Stomach (tissue), 9 donors: Measurements from ENCODE around the gene RHBDL3. TPM values are rescaled to one million over a fixed set of nuclear protein-coding genes. Genes with fewer than 3 reads are reported as not detected.

Experiments
- DNase-seq, 2 donors: peaks; one replicate each; pipeline versions ENCODE4 v3.0.0 to v3.0.0-alpha.2; 2013 to 2019
- H3K27ac ChIP-seq, 5 donors: fragments of 200-600 bp in 4 of 5; sonication (generic) in 4 of 5; one replicate each; pipeline ENCODE4 v1.5.1; 2013 to 2019; ENCODE audit warnings: mild to moderate bottlenecking in 1 of 5, moderate library complexity in 1 of 5
- H3K27me3 ChIP-seq, 3 donors: fragments of 200-600 bp; sonication (generic); one replicate each; pipeline ENCODE4 v1.5.1; 2017 to 2019; ENCODE audit warnings: mixed run types in 1 of 3
- H3K36me3 ChIP-seq, 4 donors: fragments of 200-600 bp; sonication (generic); 1 replicate in 3 of 4; 2 replicates in 1 of 4; pipeline ENCODE4 v1.5.1; 2016 to 2019
- H3K4me1 ChIP-seq, 4 donors: fragments of 200-600 bp; sonication (generic); one replicate each; pipeline ENCODE4 v1.5.1; 2016 to 2019
- H3K4me3 ChIP-seq, 4 donors: fragments of 200-600 bp; sonication (generic) in 3 of 4; one replicate each; pipeline ENCODE4 v1.5.1; 2016 to 2019; ENCODE audit warnings: mild to moderate bottlenecking in 1 of 4
- H3K9me3 ChIP-seq, 4 donors: fragments of 200-600 bp; sonication (generic); one replicate each; pipeline ENCODE4 v1.5.1; 2016 to 2019
- EP300 ChIP-seq: sonication (generic); formaldehyde crosslinking; IDR thresholded peaks from one replicate; pipeline ENCODE4 v1.6.1; 2017; ENCODE audit warnings: antibody characterized with exemption
- POLR2A ChIP-seq, 4 donors: fragments of 450-650 bp; IDR thresholded peaks; one replicate each; pipeline ENCODE4 v1.6.1; 2016; ENCODE audit warnings: antibody characterized with exemption in 4 of 4, control low read depth in 2 of 4, mild to moderate bottlenecking in 1 of 4, moderate library complexity in 1 of 4
- POLR2AphosphoS5 ChIP-seq, 3 donors: sonication (generic); formaldehyde crosslinking; IDR thresholded peaks; one replicate each; pipeline ENCODE4 v1.6.1; 2016; ENCODE audit warnings: antibody characterized with exemption in 3 of 3
- WGBS, 5 donors: extraction: QIAGEN DNeasy Blood & Tissue Kit in 3 of 5; methylation state at CpG; one replicate each; pipeline versions ENCODE4 v1.1.5 to v1.1.7; 2013 to 2018; 5-methylcytosine and 5-hydroxymethylcytosine counted together
- intact Hi-C: fragments of 100-400 bp; cut with DNase I; formaldehyde crosslinking; loops from one replicate; pipeline ENCODE4 v1.15.1; 2023; ENCODE audit warnings: low total_unique reads
- polyA plus RNA-seq, 3 donors: library from polyadenylated mRNA; stranded (reverse); fragments of 200-250 nt; gene quantifications; one replicate each; pipeline ENCODE4 v1.2.3, GENCODE V29; 2013
- total RNA-seq, 5 donors: library from RNA; depleted of rRNA; stranded (reverse); fragments of >200 nt; gene quantifications; one replicate each; pipeline versions ENCODE4 v1.1.0 to v1.2.3, GENCODE V29; 2014 to 2016
- TF ChIP-seq, protein P1 (sequence below), 7 experiments: fragments of 450-650 bp in 4 of 7; fragments of 200-600 bp in 3 of 7; sonication (generic) in 3 of 7; IDR thresholded peaks; one replicate each; pipeline ENCODE4 v1.5.1; 2016 to 2019; ENCODE audit warnings: antibody characterized with exemption in 7 of 7, control low read depth in 2 of 7, mild to moderate bottlenecking in 1 of 7
- donor health status: healthy with polysubstance abuse.
- donor health status: Bipolar disorder and iron deficiency.
- donor health status: healthy.

Gene RHBDL3
- total and polyA plus RNA-seq, 8 donors = 0.31 to 15.2 (median 1.8) TPM; not detected in 2

DNA sequence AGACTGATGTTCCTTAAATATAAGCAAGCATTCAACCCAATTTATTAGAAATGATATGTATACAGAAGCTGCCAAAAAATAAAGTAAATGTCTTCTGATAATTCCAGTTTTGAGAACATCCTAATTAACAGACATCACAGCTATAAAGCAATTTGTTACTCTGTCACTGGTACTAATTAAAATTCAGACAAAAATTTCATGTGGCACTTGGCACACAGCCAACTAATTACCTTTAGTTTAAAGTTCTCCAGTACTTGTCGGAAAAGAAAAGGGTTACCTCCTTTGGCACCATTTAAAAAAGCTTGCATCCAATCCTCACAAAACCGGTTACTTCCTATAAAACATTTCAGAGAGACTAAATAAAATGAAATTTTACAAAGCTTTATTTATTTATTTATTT lies 67.6 kb downstream of the RHBDL3 start:
- Histone ChIP-seq H3K36me3 (peaks cover 9 to 65% (median 64%) of the 10 kb centered on the region in 4 donors), H3K4me3 (no peak overlapping the region), H3K4me1 (peaks cover 0 to 8% (median 0%) of the 10 kb centered on the region in 4 donors), H3K27me3 (no peaks in the 10 kb centered on the region), H3K9me3 (no peaks in the 10 kb centered on the region), H3K27ac (no peak overlapping the region)
- no peak for DNase-seq
- intact Hi-C loops = no loop called here
- TF ChIP-seq POLR2A (IDR thresholded peaks at IDR 0.05) = no peak
- WGBS, 5 donors = 90 to 96% (median 93%) methylated on average over 2 of the region's 2 CpGs

DNA sequence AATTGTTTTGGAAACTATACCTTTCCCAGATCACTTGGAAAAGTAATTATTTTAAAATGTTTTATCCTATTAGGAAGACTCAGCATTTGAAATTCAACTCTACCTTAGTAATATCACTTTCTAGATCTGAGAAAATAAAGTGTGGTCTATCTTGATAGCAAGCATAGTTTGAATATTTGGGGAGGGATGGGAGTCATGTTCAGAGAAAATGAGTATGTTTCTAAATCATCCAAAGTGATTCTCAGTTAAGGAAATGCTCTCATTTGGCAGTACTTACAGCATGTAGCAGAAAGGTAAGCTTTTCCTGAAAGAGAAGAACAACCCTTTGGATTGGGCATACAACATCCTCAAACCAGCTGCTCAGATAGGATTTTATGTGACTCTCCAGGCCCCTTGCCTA lies 69.4 kb downstream of the RHBDL3 start:
- Histone ChIP-seq H3K27me3 (no peaks in the 10 kb centered on the region), H3K9me3 (no peaks in the 10 kb centered on the region), H3K36me3 (peaks cover 9 to 83% (median 82%) of the 10 kb centered on the region in 4 donors), H3K4me3 (no peak overlapping the region), H3K4me1 (peaks cover 0 to 8% (median 0%) of the 10 kb centered on the region in 4 donors), H3K27ac (no peak overlapping the region)
- no peak for DNase-seq
- TF ChIP-seq, protein P1, sequence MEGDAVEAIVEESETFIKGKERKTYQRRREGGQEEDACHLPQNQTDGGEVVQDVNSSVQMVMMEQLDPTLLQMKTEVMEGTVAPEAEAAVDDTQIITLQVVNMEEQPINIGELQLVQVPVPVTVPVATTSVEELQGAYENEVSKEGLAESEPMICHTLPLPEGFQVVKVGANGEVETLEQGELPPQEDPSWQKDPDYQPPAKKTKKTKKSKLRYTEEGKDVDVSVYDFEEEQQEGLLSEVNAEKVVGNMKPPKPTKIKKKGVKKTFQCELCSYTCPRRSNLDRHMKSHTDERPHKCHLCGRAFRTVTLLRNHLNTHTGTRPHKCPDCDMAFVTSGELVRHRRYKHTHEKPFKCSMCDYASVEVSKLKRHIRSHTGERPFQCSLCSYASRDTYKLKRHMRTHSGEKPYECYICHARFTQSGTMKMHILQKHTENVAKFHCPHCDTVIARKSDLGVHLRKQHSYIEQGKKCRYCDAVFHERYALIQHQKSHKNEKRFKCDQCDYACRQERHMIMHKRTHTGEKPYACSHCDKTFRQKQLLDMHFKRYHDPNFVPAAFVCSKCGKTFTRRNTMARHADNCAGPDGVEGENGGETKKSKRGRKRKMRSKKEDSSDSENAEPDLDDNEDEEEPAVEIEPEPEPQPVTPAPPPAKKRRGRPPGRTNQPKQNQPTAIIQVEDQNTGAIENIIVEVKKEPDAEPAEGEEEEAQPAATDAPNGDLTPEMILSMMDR (IDR thresholded peaks at IDR 0.05) = no peak
- no peak for TF ChIP-seq POLR2A (IDR thresholded peaks at IDR 0.05)
- TF ChIP-seq POLR2AphosphoS5 (IDR thresholded peaks at IDR 0.05) = no peak
- no peak for TF ChIP-seq EP300
- intact Hi-C loops = no loop called here

DNA sequence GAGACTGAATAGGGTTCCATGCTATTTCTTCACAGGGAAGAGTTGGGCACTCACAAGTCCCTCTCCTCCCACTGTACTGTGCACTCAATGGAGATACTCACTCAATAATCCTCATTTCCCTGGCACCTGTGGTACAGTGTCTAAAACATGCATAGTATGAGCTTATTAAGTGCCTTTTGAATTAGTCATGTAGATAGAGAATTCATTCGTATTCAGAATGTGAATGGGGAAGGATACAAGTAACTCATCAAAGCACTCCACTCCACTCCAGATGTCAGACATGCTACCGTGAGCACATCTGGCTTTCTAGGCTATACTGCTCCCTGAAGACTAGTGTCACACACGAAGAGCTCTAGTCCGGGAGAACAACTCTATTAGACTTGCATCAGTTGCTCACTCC lies 70.1 kb downstream of the RHBDL3 start:
- Histone ChIP-seq H3K36me3 (peaks cover 9 to 83% (median 82%) of the 10 kb centered on the region in 4 donors), H3K4me1 (peaks cover 0 to 4% (median under 1%) of the 10 kb centered on the region in 4 donors), H3K9me3 (no peaks in the 10 kb centered on the region), H3K27me3 (no peaks in the 10 kb centered on the region), H3K4me3 (no peak overlapping the region), H3K27ac (no peak overlapping the region)
- TF ChIP-seq POLR2A (IDR thresholded peaks at IDR 0.05) (no peak), POLR2AphosphoS5 (IDR thresholded peaks at IDR 0.05) (no peak), EP300 (no peak)
- TF ChIP-seq, protein P1 (IDR thresholded peaks at IDR 0.05) = no peak
- intact Hi-C loops = no loop called here
- no peak for DNase-seq
- 85 to 90% (median 88%) methylated on average over 4 of the region's 4 CpGs for WGBS, 5 donors

DNA sequence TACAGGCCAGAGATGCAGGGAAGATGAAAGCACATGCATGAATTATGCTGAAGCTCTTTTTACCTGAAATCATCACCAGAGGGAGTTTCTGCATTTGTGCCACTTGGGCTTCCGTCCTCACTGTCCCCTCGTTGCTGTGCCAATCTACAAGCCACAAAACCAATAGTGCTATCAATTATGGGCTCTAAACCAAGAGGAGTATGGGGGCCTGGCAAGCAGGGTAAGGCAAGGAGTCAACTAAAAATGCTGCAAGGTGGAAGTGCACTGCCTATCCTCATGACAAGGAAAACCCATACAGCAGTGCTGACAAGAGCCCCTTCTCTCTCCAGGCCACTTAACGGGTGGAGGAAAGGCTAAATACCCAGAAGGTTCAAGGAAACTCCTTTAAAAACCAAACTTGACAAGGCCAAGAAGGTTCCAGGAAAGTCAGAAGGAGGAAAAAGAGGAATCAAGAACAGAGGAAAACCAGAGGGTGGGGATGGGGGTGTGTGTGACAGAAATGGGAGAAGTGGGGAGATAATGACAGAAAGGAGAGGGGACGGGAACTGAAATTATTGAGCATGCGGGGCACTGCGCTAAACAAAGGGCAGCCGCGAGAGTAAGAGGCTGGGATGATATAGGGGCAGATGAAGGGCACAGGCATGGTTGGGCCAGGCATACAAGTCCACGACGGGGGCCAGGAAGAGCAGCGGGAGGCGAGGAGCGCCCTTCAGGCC lies 75.7 kb downstream of the RHBDL3 start:
- WGBS, 5 donors = 0 to 5% (median 1%) methylated on average over 8 to 13 of the region's 13 CpGs
- Histone ChIP-seq H3K27ac (peak overlapping the region; percentile 77 to 89 (median 86)), H3K9me3 (no peaks in the 10 kb centered on the region), H3K36me3 (peaks cover 0 to 37% (median 36%) of the 10 kb centered on the region in 4 donors), H3K27me3 (no peaks in the 10 kb centered on the region), H3K4me3 (peak overlapping the region; percentile 62 to 80 (median 69)), H3K4me1 (peaks cover 12 to 21% (median 15%) of the 10 kb centered on the region in 4 donors)
- DNase-seq = peak in 1 of 2 donors; percentile 71
- intact Hi-C loops = no loop called here
- TF ChIP-seq, protein P1 (IDR thresholded peaks at IDR 0.05) = peak in 1 of 7 experiments; percentile 12
- TF ChIP-seq POLR2A (IDR thresholded peaks at IDR 0.05) = no peak
- TF ChIP-seq EP300 = no peak
- peak in 1 of 3 donors; percentile 55 for TF ChIP-seq POLR2AphosphoS5 (IDR thresholded peaks at IDR 0.05)
